Adipocyte (in vitro differentiated cells): ENCODE data around the gene HOXD9.

Experiments
- DNase-seq: peaks from one replicate; pipeline ENCODE4 v3.0.0-alpha.2; 2015; ENCODE audit warnings: low read depth
- H3K27me3 ChIP-seq: replicated peaks from 2 replicates; pipeline ENCODE4 v1.7.0; 2013; ENCODE audit warnings: mild to moderate bottlenecking, low read length, moderate library complexity; ENCODE audit not compliant: control insufficient read depth, insufficient read depth
- H3K36me3 ChIP-seq: 2 replicates; pipeline ENCODE4 v1.7.0; 2013; ENCODE audit warnings: low read length, mild to moderate bottlenecking, moderate library complexity; ENCODE audit not compliant: control insufficient read depth, insufficient read depth, severe bottlenecking
- H3K4me1 ChIP-seq: 2 replicates; pipeline ENCODE4 v1.7.0; 2013; ENCODE audit warnings: mild to moderate bottlenecking, low read length, moderate library complexity; ENCODE audit not compliant: control insufficient read depth, insufficient read depth
- H3K4me3 ChIP-seq: 2 replicates; pipeline ENCODE4 v1.7.0; 2013; ENCODE audit warnings: mild to moderate bottlenecking, low read length, moderate library complexity
- H3K9ac ChIP-seq: 2 replicates; pipeline ENCODE4 v1.7.0; 2013; ENCODE audit warnings: mild to moderate bottlenecking, low read length, moderate library complexity
- H3K9me3 ChIP-seq: 2 replicates; pipeline ENCODE4 v1.7.0; 2013; ENCODE audit warnings: mild to moderate bottlenecking, low read length, moderate library complexity; ENCODE audit not compliant: control insufficient read depth

Gene HOXD9

GRCh38 chr2:176115883-176116813, 6.4 kb upstream of the HOXD9 start, which contains the start of gene HOXD10:
Gene HOXD10 (plus strand): TSS chr2:176116778. CDS start chr2:176116834, 56 bp downstream.
- DNase-seq, result no peak
- peak within 1 kb of the TSS; percentile 73 for H3K4me3 ChIP-seq

GRCh38 chr2:176117162-176117822, 5.2 kb upstream of the HOXD9 start:
- Histone ChIP-seq H3K4me1 (peaks cover 5% of the 10 kb centered on the region), H3K9ac (no peak overlapping the region), H3K36me3 (no peaks in the 10 kb centered on the region), H3K9me3 (peaks cover 9% of the 10 kb centered on the region), H3K27me3 (peaks cover 86% of the 10 kb centered on the region), H3K4me3 (peak overlapping the region; percentile 73)
- no peak for DNase-seq

More at GRCh38 chr2:176115883-176116813, 6.4 kb upstream of the HOXD9 start, which contains the start of gene HOXD10:
- H3K4me1 ChIP-seq, result peaks cover 5% of the 10 kb centered on the region
- H3K9me3 ChIP-seq, result peaks cover 9% of the 10 kb centered on the region
- peaks cover 92% of the 10 kb centered on the region for H3K27me3 ChIP-seq
- H3K36me3 ChIP-seq, result no peaks in the 10 kb centered on the region
- H3K9ac ChIP-seq, result peak within 1 kb of the TSS; percentile 62

DNA sequence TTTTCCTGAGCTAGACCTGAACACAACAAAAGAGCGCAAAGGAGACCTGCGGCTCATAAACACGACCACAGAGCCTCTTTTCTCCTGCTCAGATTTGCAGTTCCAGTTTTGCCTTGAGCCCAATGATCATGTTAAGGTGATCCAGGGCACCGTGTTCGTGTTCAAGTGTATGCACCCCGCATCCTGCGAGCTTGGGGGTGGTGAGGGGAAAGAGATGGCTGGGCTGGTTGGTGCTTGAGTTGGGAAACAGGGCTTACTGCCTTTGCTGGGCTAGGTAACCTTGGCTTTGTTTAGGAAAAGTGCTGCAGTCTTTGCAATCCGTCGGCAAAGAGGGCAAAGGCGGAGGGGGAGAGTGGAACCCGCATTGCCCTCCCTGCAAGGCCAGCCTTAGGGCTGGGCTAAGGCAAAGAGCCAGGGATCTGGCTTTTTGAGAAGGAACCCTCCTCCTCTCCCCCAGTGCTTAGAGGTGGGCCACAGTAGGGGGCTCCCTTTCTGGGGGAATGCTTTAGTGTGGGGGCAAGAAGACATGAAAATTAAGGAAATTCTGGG, 4.6 kb upstream of the HOXD9 start:
- Histone ChIP-seq H3K36me3 (no peaks in the 10 kb centered on the region), H3K4me1 (peaks cover 5% of the 10 kb centered on the region), H3K9ac (no peak overlapping the region), H3K4me3 (no peak overlapping the region), H3K9me3 (peaks cover 9% of the 10 kb centered on the region), H3K27me3 (peaks cover 80% of the 10 kb centered on the region)
- DNase-seq, result no peak

GRCh38 chr2:176118601-176119339, 3.7 kb upstream of the HOXD9 start:
- Histone ChIP-seq H3K9ac (no peak overlapping the region), H3K27me3 (peaks cover 72% of the 10 kb centered on the region), H3K4me1 (peaks cover 5% of the 10 kb centered on the region), H3K9me3 (peaks cover 9% of the 10 kb centered on the region), H3K4me3 (no peak overlapping the region), H3K36me3 (no peaks in the 10 kb centered on the region)
- no peak for DNase-seq

GRCh38 chr2:176120364-176121189, 1.9 kb upstream of the HOXD9 start:
- no peak for DNase-seq
- H3K9ac ChIP-seq, result no peak overlapping the region
- H3K4me3 ChIP-seq, result no peak overlapping the region
- H3K9me3 ChIP-seq, result peaks cover 9% of the 10 kb centered on the region
- H3K4me1 ChIP-seq, result peaks cover 5% of the 10 kb centered on the region
- H3K27me3 ChIP-seq, result peaks cover 56% of the 10 kb centered on the region
- H3K36me3 ChIP-seq, result no peaks in the 10 kb centered on the region

- Histone ChIP-seq H3K9ac (peak overlapping the region; percentile 86), H3K36me3 (no peaks in the 10 kb centered on the region), H3K4me1 (peaks cover 5% of the 10 kb centered on the region), H3K9me3 (peaks cover 9% of the 10 kb centered on the region), H3K27me3 (peaks cover 49% of the 10 kb centered on the region), H3K4me3 (peak overlapping the region; percentile 89)
- DNase-seq, result no peak
These were observed 1.1 kb upstream of the HOXD9 start for GRCh38 chr2:176121190-176122051.

DNA sequence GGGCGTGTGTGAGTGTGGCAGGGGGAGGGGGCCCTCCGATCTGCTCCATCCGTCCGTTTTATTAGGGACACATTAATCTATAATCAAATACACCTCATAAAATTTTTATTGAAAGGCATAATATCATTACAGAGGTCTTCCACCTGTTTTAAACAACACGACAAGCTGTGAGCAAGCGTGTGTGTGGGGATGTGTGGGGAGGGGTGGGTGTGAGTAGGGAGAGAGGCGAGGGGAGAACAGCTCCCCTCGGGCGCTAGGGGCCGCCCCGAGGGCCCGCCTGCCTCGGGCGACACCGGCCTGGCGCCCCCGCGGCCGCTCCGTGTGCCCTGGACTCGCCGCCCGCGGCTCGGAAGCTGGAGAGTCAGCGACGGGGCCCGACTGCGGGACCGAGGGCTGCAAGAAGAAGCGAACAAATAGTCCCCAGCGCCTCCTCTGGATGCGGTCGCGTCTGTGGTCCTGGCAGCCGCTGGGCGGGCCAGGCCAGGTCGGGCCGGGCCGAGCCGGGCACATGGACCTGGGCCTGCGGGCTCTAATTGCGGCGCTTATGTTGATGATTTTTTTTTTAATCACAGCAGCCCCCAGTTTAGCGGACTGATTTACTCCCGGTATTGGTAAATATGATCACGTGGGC, 352 bp upstream of the HOXD9 start:
- peaks cover 4% of the 10 kb centered on the region for H3K9me3 ChIP-seq
- H3K9ac ChIP-seq, result peak overlapping the region; percentile 86
- peaks cover 3% of the 10 kb centered on the region for H3K4me1 ChIP-seq
- peak overlapping the region; percentile 89 for H3K4me3 ChIP-seq
- H3K36me3 ChIP-seq, result no peaks in the 10 kb centered on the region
- DNase-seq, result no peak
- peaks cover 44% of the 10 kb centered on the region for H3K27me3 ChIP-seq

DNA sequence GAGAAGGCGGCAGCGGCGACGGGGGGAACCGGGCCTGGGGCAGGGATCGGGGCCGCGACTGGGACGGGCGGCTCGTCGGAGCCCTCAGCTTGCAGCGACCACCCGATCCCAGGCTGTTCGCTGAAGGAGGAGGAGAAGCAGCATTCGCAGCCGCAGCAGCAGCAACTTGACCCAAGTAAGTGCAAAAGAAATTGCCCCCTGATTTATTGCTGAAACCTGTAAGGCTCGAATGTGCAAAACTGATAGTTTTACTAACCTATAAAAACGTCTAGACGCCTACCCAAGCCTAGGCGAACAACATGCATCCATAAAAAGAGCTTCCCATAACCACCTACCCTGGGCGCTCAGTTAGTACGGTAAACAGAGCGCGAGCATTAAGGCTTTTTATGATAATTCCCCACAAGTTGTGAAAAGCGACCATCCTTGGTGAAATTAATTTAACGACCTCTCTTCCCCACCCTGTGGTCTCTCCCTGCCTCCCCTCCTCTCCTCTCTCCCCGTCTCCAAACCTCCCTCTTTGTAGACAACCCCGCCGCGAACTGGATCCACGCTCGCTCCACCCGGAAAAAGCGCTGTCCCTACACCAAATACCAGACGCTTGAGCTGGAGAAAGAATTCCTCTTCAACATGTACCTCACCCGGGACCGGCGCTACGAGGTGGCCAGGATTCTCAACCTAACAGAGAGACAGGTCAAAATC, 1.0 kb downstream of the HOXD9 start:
- H3K9me3 ChIP-seq, result peaks cover under 1% of the 10 kb centered on the region
- H3K9ac ChIP-seq, result peak overlapping the region; percentile 86
- H3K36me3 ChIP-seq, result no peaks in the 10 kb centered on the region
- H3K4me1 ChIP-seq, result peaks cover 14% of the 10 kb centered on the region
- DNase-seq, result no peak
- H3K27me3 ChIP-seq, result peaks cover 30% of the 10 kb centered on the region
- peak overlapping the region; percentile 89 for H3K4me3 ChIP-seq
